GM23338 (cell line): Measurements from ENCODE around the gene DHRS7B. TPM values are rescaled to one million over a fixed set of nuclear protein-coding genes. Genes with fewer than 3 reads are reported as not detected.

ENCODE experiments used
- ATAC-seq: fragments of 200-7000 bp; cut with Tn5 transposase; 3 replicates; pipeline ENCODE4 v1.9.1; 2020
- DNase-seq: peaks from one replicate; pipeline ENCODE4 v3.0.0-alpha.2; 2015; ENCODE audit warnings: low spot score
- H2AFZ ChIP-seq: fragments of 200-600 bp; sonication (generic); 2 replicates; pipeline ENCODE4 v1.8.0; 2016; ENCODE audit warnings: antibody characterized with exemption, mild to moderate bottlenecking, moderate library complexity
- H3F3A ChIP-seq: fragments of 200-600 bp; sonication (generic); replicated peaks from 2 replicates; pipeline ENCODE4 v1.8.0; 2017; ENCODE audit warnings: antibody characterized with exemption, mixed run types, low read depth
- H3K27ac ChIP-seq: fragments of 200-600 bp; sonication (generic); 2 replicates; pipeline ENCODE4 v1.6.1; 2016; ENCODE audit warnings: low read depth
- H3K27me3 ChIP-seq: fragments of 200-600 bp; sonication (generic); 2 replicates; pipeline ENCODE4 v1.8.0; 2016; ENCODE audit warnings: mild to moderate bottlenecking, mixed run types, moderate library complexity; ENCODE audit not compliant: insufficient read depth
- H3K36me3 ChIP-seq: fragments of 200-600 bp; sonication (generic); 2 replicates; pipeline ENCODE4 v1.8.0; 2016; ENCODE audit warnings: mild to moderate bottlenecking; ENCODE audit not compliant: insufficient read depth
- H3K4me1 ChIP-seq: fragments of 200-600 bp; sonication (generic); 2 replicates; pipeline ENCODE4 v1.8.0; 2016; ENCODE audit warnings: mild to moderate bottlenecking, moderate library complexity; ENCODE audit not compliant: insufficient read depth
- H3K4me2 ChIP-seq: fragments of 200-600 bp; sonication (generic); 2 replicates; pipeline ENCODE4 v1.7.1; 2017; ENCODE audit warnings: mixed run types
- H3K4me3 ChIP-seq: fragments of 200-600 bp; sonication (generic); 2 replicates; pipeline ENCODE4 v1.6.1; 2016; ENCODE audit warnings: mixed run types
- H3K79me2 ChIP-seq: fragments of 200-600 bp; sonication (generic); replicated peaks from 2 replicates; pipeline ENCODE4 v1.8.0; 2017; ENCODE audit warnings: mild to moderate bottlenecking; ENCODE audit not compliant: insufficient read depth
- H3K9me2 ChIP-seq: fragments of 200-600 bp; sonication (generic); 2 replicates; pipeline ENCODE4 v1.8.0; 2017; ENCODE audit not compliant: insufficient read depth
- H4K20me1 ChIP-seq: fragments of 200-600 bp; sonication (generic); replicated peaks from 2 replicates; pipeline ENCODE4 v1.8.0; 2017; ENCODE audit warnings: mild to moderate bottlenecking; ENCODE audit not compliant: insufficient read depth
- H3K27ac Mint-ChIP-seq: 2 replicates; pipeline ENCODE4 v1.8.0; 2020; ENCODE audit warnings: inconsistent platforms, mild to moderate bottlenecking, moderate library complexity, mixed read lengths
- H3K27me3 Mint-ChIP-seq: 3 replicates; pipeline ENCODE4 v1.8.0; 2022; ENCODE audit warnings: low read depth, mild to moderate bottlenecking, moderate library complexity, mixed read lengths, inconsistent platforms; ENCODE audit not compliant: insufficient read depth, poor library complexity
- H3K36me3 Mint-ChIP-seq: 3 replicates; pipeline ENCODE4 v1.8.0; 2021; ENCODE audit warnings: low read depth, mild to moderate bottlenecking, inconsistent platforms, moderate library complexity, mixed read lengths
- H3K4me1 Mint-ChIP-seq: 3 replicates; pipeline ENCODE4 v1.8.0; 2020; ENCODE audit warnings: mild to moderate bottlenecking, inconsistent platforms, mixed read lengths
- H3K4me3 Mint-ChIP-seq: 3 replicates; pipeline ENCODE4 v1.8.0; 2021; ENCODE audit warnings: moderate library complexity, mild to moderate bottlenecking, inconsistent platforms, mixed read lengths
- H3K9me3 Mint-ChIP-seq: 3 replicates; pipeline ENCODE4 v1.8.0; 2020; ENCODE audit warnings: moderate library complexity, mild to moderate bottlenecking, inconsistent platforms, mixed read lengths
- CREB1 ChIP-seq: fragments of 250-450 bp; sonication (Bioruptor Pico); IDR thresholded peaks from 2 replicates; pipeline ENCODE4 v1.5.0; 2020; ENCODE audit warnings: low read depth, mild to moderate bottlenecking, moderate library complexity
- EZH2 ChIP-seq: fragments of 200-600 bp; sonication (generic); IDR thresholded peaks from one replicate; pipeline ENCODE4 v1.8.0; 2017; ENCODE audit warnings: antibody characterized with exemption, mild to moderate bottlenecking, low read depth; ENCODE audit not compliant: unreplicated experiment
- EZH2phosphoT487 ChIP-seq: fragments of 200-600 bp; sonication (generic); IDR thresholded peaks from one replicate; pipeline ENCODE4 v1.8.1; 2018; ENCODE audit warnings: antibody characterized with exemption; ENCODE audit not compliant: unreplicated experiment
- JUNB ChIP-seq: IDR thresholded peaks from one replicate; pipeline ENCODE4 v1.6.1; 2016; ENCODE audit warnings: antibody characterized with exemption; ENCODE audit not compliant: unreplicated experiment
- NANOG ChIP-seq: IDR thresholded peaks from 2 replicates; pipeline ENCODE4 v1.6.1; 2016; ENCODE audit warnings: antibody characterized with exemption, borderline replicate concordance
- POLR2AphosphoS5 ChIP-seq: IDR thresholded peaks from 2 replicates; pipeline ENCODE4 v1.6.1; 2016; ENCODE audit warnings: antibody characterized with exemption, low read depth
- STAT1 ChIP-seq: IDR thresholded peaks from one replicate; pipeline ENCODE4 v1.6.1; 2016; ENCODE audit warnings: antibody characterized with exemption; ENCODE audit not compliant: unreplicated experiment
- ZNF114 ChIP-seq: fragments of 250-450 bp; sonication (Bioruptor Pico); IDR thresholded peaks from 2 replicates; pipeline ENCODE4 v1.5.0; 2020; ENCODE audit warnings: mild to moderate bottlenecking, moderate library complexity
- ZNF331 ChIP-seq: fragments of 250-450 bp; sonication (Bioruptor Pico); IDR thresholded peaks from 2 replicates; pipeline ENCODE4 v1.5.0; 2020; ENCODE audit warnings: low read depth, mild to moderate bottlenecking, moderate library complexity
- polyA plus RNA-seq: library from polyadenylated mRNA; unstranded; fragments of >200 nt; fragmentation: Nextera tagmentation; extraction: Ambion mirVana; gene quantifications from 2 replicates; pipeline ENCODE4 v1.2.1, GENCODE V29; 2016
- total RNA-seq: library from RNA; depleted of rRNA; stranded (reverse); fragments of >200 nt; shearing (Covaris generic); gene quantifications from 2 replicates; pipeline ENCODE4 v1.2.3, GENCODE V29; 2014
- TF ChIP-seq, protein P1 (sequence below): IDR thresholded peaks from 2 replicates; pipeline ENCODE4 v1.6.1; 2016; ENCODE audit warnings: antibody characterized with exemption
- TF ChIP-seq, protein P2 (sequence below): fragments of 250-450 bp; sonication (Bioruptor Pico); IDR thresholded peaks from 2 replicates; pipeline ENCODE4 v1.5.0; 2020; ENCODE audit warnings: mild to moderate bottlenecking, moderate library complexity
- TF ChIP-seq, protein P3 (sequence below): IDR thresholded peaks from one replicate; pipeline ENCODE4 v1.6.1; 2018; ENCODE audit warnings: antibody characterized with exemption; ENCODE audit not compliant: unreplicated experiment
- TF ChIP-seq, protein P4 (sequence below), 2 experiments: fragments of 200-600 bp in 1 of 2; sonication (generic) in 1 of 2; conservative IDR thresholded peaks; 2 replicates each; pipeline versions ENCODE4 v1.5.1 to v1.6.1; 2016 to 2017; ENCODE audit warnings: antibody characterized with exemption in 2 of 2, low read depth in 2 of 2, mild to moderate bottlenecking in 2 of 2, moderate library complexity in 1 of 2

The DHRS7B gene
- total and polyA plus RNA-seq, 2 experiments from 2014 or later, result 26.6 to 27.9 TPM

DNA sequence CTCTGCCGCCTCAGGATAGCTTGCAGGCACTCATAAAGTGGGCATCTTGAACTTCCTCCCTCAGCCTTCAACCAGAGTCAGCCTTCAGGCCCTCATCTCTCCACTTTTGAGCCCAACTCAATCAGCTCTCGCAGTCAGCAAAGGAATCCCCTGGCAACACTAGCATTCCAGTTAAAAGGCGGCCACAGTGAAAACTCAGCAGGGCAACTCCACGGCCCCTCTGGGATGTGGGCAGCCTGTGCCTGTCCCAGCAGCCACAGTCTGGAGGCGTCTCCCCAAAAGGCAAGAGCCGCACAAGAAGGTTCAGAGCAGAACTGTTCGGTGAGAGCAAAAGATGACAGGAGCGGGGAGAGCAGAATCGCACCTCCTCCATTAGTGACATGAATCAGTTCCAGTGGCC is 78.2 kb downstream of the DHRS7B start:
- no peaks in the 10 kb centered on the region for H3K36me3 ChIP-seq
- Mint-ChIP-seq H3K36me3 (peaks cover 20% of the 10 kb centered on the region), H3K27ac (peak overlapping the region; percentile 85), H3K4me3 (no peak overlapping the region), H3K9me3 (no peaks in the 10 kb centered on the region), H3K27me3 (peaks cover 5% of the 10 kb centered on the region), H3K4me1 (peaks cover 37% of the 10 kb centered on the region)
- DNase-seq, result no peak
- H3K4me2 ChIP-seq, result no peak overlapping the region
- peak; percentile 18; the same call in 2 of the 3 replicates for ATAC-seq
- no peaks in the 10 kb centered on the region for H3K9me2 ChIP-seq
- TF ChIP-seq POLR2AphosphoS5, result no peak
- no peak for TF ChIP-seq CREB1 (CRISPR knock-in tag)
- no peak for TF ChIP-seq ZNF331
- no peak for TF ChIP-seq EZH2
- TF ChIP-seq EZH2phosphoT487, result no peak
- TF ChIP-seq, protein P1, sequence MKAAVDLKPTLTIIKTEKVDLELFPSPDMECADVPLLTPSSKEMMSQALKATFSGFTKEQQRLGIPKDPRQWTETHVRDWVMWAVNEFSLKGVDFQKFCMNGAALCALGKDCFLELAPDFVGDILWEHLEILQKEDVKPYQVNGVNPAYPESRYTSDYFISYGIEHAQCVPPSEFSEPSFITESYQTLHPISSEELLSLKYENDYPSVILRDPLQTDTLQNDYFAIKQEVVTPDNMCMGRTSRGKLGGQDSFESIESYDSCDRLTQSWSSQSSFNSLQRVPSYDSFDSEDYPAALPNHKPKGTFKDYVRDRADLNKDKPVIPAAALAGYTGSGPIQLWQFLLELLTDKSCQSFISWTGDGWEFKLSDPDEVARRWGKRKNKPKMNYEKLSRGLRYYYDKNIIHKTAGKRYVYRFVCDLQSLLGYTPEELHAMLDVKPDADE, result no peak
- TF ChIP-seq STAT1, result no peak
- TF ChIP-seq NANOG, result no peak
- TF ChIP-seq, protein P2, sequence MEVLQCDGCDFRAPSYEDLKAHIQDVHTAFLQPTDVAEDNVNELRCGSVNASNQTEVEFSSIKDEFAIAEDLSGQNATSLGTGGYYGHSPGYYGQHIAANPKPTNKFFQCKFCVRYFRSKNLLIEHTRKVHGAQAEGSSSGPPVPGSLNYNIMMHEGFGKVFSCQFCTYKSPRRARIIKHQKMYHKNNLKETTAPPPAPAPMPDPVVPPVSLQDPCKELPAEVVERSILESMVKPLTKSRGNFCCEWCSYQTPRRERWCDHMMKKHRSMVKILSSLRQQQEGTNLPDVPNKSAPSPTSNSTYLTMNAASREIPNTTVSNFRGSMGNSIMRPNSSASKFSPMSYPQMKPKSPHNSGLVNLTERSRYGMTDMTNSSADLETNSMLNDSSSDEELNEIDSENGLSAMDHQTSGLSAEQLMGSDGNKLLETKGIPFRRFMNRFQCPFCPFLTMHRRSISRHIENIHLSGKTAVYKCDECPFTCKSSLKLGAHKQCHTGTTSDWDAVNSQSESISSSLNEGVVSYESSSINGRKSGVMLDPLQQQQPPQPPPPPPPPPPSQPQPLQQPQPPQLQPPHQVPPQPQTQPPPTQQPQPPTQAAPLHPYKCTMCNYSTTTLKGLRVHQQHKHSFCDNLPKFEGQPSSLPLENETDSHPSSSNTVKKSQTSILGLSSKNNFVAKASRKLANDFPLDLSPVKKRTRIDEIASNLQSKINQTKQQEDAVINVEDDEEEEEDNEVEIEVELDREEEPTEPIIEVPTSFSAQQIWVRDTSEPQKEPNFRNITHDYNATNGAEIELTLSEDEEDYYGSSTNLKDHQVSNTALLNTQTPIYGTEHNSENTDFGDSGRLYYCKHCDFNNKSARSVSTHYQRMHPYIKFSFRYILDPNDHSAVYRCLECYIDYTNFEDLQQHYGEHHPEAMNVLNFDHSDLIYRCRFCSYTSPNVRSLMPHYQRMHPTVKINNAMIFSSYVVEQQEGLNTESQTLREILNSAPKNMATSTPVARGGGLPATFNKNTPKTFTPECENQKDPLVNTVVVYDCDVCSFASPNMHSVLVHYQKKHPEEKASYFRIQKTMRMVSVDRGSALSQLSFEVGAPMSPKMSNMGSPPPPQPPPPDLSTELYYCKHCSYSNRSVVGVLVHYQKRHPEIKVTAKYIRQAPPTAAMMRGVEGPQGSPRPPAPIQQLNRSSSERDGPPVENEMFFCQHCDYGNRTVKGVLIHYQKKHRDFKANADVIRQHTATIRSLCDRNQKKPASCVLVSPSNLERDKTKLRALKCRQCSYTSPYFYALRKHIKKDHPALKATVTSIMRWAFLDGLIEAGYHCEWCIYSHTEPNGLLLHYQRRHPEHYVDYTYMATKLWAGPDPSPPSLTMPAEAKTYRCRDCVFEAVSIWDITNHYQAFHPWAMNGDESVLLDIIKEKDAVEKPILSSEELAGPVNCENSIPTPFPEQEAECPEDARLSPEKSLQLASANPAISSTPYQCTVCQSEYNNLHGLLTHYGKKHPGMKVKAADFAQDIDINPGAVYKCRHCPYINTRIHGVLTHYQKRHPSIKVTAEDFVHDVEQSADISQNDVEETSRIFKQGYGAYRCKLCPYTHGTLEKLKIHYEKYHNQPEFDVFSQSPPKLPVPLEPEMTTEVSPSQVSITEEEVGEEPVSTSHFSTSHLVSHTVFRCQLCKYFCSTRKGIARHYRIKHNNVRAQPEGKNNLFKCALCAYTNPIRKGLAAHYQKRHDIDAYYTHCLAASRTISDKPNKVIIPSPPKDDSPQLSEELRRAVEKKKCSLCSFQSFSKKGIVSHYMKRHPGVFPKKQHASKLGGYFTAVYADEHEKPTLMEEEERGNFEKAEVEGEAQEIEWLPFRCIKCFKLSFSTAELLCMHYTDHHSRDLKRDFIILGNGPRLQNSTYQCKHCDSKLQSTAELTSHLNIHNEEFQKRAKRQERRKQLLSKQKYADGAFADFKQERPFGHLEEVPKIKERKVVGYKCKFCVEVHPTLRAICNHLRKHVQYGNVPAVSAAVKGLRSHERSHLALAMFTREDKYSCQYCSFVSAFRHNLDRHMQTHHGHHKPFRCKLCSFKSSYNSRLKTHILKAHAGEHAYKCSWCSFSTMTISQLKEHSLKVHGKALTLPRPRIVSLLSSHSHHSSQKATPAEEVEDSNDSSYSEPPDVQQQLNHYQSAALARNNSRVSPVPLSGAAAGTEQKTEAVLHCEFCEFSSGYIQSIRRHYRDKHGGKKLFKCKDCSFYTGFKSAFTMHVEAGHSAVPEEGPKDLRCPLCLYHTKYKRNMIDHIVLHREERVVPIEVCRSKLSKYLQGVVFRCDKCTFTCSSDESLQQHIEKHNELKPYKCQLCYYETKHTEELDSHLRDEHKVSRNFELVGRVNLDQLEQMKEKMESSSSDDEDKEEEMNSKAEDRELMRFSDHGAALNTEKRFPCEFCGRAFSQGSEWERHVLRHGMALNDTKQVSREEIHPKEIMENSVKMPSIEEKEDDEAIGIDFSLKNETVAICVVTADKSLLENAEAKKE (CRISPR knock-in tag), result no peak
- TF ChIP-seq JUNB, result no peak
- TF ChIP-seq, protein P3, sequence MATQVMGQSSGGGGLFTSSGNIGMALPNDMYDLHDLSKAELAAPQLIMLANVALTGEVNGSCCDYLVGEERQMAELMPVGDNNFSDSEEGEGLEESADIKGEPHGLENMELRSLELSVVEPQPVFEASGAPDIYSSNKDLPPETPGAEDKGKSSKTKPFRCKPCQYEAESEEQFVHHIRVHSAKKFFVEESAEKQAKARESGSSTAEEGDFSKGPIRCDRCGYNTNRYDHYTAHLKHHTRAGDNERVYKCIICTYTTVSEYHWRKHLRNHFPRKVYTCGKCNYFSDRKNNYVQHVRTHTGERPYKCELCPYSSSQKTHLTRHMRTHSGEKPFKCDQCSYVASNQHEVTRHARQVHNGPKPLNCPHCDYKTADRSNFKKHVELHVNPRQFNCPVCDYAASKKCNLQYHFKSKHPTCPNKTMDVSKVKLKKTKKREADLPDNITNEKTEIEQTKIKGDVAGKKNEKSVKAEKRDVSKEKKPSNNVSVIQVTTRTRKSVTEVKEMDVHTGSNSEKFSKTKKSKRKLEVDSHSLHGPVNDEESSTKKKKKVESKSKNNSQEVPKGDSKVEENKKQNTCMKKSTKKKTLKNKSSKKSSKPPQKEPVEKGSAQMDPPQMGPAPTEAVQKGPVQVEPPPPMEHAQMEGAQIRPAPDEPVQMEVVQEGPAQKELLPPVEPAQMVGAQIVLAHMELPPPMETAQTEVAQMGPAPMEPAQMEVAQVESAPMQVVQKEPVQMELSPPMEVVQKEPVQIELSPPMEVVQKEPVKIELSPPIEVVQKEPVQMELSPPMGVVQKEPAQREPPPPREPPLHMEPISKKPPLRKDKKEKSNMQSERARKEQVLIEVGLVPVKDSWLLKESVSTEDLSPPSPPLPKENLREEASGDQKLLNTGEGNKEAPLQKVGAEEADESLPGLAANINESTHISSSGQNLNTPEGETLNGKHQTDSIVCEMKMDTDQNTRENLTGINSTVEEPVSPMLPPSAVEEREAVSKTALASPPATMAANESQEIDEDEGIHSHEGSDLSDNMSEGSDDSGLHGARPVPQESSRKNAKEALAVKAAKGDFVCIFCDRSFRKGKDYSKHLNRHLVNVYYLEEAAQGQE, result no peak
- TF ChIP-seq, protein P4, sequence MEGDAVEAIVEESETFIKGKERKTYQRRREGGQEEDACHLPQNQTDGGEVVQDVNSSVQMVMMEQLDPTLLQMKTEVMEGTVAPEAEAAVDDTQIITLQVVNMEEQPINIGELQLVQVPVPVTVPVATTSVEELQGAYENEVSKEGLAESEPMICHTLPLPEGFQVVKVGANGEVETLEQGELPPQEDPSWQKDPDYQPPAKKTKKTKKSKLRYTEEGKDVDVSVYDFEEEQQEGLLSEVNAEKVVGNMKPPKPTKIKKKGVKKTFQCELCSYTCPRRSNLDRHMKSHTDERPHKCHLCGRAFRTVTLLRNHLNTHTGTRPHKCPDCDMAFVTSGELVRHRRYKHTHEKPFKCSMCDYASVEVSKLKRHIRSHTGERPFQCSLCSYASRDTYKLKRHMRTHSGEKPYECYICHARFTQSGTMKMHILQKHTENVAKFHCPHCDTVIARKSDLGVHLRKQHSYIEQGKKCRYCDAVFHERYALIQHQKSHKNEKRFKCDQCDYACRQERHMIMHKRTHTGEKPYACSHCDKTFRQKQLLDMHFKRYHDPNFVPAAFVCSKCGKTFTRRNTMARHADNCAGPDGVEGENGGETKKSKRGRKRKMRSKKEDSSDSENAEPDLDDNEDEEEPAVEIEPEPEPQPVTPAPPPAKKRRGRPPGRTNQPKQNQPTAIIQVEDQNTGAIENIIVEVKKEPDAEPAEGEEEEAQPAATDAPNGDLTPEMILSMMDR (conservative IDR thresholded peaks at IDR 0.05; ENCODE audit: low read depth in 2 of 2), result no peak
- TF ChIP-seq ZNF114 (CRISPR knock-in tag), result no peak
- H3K4me1 ChIP-seq, result peaks cover 37% of the 10 kb centered on the region
- no peak overlapping the region for H2AFZ ChIP-seq
- H3K79me2 ChIP-seq, result peaks cover 99% of the 10 kb centered on the region
- 0 out of 2 replicates have a peak overlapping the region, but pooled peaks have one; percentile 50 for H3K27ac ChIP-seq
- H4K20me1 ChIP-seq, result peaks cover 73% of the 10 kb centered on the region
- peaks cover 23% of the 10 kb centered on the region for H3F3A ChIP-seq
- no peak overlapping the region for H3K4me3 ChIP-seq
- H3K27me3 ChIP-seq, result no peaks in the 10 kb centered on the region
